Activated CD4-positive, alpha-beta T cell treated with anti-CD3 and anti-CD28 coated beads for 24 hours (primary cell): ENCODE measurements around the gene FREY1.
A peak's percentile ranks its signal among the peaks of the same experiment; 100 is the strongest.

Source experiments
- DNase-seq, 2 donors: peaks; one replicate each; pipeline ENCODE4 v3.0.0-alpha.2; 2020; ENCODE audit warnings: low read depth in 2 of 2

The FREY1 gene

DNA sequence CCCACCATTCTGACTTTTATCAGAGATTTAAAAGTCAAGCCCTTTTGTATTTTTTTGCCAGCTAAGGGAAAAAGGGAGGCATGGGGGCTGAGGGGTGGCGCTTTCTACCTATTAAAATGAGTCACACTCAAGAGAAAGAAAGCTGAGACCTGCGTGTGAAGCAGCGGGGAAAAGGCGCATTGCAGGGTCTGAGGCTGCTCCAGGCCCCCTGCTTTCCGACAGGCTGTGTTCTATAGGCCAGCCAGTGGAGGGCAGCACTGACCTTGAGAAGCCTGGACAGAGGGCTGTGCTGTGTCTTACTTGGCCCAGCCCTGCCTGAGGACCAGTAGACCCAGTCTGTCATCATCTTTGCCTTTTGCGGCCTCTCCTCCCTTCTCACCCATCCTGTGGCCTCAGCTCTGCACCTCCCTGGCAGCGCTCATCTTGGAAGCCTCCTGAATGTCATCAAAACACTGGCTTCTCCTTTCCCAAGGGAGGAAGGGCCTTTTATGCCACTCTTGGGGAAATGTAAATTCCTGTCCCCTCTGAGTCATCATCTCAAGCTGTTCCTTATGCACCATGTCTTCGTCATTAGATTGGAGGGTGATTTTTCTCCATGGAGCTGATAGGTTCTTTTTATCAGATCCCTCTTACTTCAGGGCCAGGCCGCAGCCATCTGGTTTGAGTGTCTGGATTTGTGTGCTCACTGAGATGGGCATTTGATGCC, 34.3 kb downstream of the FREY1 start:
- DNase-seq = peak in 1 of 2 donors; percentile 13

DNA sequence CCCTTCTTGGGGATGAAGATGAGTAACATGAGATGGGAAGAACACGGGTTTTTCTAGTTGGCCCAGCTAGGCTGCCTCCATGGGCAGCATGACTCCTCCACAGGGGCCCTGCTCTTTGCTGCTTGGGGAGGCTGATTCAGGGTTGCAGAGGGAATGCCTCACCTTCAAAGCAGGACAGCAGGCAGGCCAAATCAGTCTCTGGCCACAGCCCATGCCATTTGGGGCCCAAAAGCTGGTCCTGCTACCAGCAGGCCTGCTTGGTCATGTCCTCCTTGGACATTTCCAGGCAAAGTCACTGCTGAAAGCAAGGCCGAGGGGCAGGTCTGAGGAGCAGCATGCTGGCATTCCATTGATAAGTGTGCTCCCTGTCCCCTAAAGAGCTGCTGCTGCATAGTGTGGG, 35.4 kb downstream of the FREY1 start:
- no peak for DNase-seq

DNA sequence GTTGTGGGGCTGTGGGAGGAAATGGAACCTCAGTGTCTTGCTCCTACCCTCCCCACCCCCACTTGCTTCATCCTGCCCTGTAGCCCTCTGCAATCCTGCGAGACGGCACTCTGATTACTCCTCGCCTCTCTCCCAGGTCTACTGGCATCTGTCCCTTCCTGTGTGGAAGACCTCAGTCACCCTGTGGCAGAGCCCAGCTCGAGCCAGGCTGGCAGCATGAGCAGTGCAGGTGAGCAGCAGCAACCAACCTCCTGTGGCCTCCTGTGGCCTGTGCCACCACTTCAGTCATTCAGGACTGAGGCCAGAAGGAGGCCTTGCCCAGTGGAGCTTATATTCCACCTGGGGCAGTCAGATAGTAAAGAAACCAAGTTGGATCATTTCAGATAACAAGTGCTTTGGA, 36.4 kb downstream of the FREY1 start:
- no peak for DNase-seq

- DNase-seq = no peak
Observed at GRCh38 chr11:45869551-45869950, 37.5 kb downstream of the FREY1 start.

DNA sequence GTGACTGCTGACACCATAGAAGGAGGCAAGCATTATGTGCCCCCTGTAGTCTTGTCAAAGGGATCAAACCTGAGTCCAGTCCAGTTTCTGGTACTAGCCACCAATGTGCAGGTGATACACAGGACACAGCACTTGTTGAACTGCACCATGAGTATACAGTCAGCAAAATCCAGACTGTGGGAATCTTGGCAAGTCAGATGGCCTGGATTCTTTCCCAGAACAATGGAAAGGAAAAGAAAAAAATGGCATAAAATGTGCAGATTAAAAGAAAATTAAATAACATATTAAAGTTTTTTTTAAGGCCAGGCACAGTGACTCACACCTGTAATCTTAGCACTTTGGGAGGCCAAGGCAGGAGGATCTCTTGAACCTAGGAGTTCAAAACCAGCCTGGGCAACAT, 43.0 kb downstream of the FREY1 start:
- DNase-seq = no peak

DNA sequence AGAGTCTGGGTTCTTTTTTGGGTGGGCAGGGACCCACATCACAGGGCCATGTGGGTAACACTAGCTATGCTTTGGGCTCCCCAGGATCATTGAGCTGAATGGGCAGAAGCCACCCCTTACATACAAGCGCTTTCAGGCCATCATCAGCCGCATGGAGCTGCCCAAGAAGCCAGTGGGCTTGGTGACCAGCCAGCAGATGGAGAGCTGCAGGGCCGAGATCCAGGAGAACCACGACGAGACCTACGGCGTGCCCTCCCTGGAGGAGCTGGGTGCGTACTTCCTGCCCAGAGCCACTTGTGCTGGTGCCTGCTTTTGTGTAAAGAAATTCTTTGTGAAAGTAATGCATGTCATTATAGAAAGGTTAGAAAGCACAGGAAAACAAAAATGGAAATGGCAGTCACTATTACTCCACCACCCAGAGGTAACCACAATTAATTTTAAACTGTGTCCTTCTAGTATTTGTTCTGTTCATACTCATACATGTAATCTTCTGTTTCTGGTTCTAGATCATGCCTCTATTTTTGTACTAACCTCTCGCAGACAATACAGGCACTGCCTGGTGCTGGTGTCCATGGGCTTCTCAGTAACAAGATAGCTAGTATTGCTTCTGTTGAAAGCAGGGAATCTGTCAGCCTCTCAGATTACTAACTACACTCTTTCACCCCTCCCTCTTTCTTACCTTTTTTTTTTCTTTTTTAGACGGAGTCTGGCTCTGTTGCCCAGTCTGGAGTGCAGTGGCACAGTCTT, 46.1 kb downstream of the FREY1 start:
- no peak for DNase-seq

GRCh38 chr11:45860348-45860747, 46.7 kb downstream of the FREY1 start:
- no peak for DNase-seq

- no peak for DNase-seq
Observed at GRCh38 chr11:45859661-45860140, 47.4 kb downstream of the FREY1 start.

DNA sequence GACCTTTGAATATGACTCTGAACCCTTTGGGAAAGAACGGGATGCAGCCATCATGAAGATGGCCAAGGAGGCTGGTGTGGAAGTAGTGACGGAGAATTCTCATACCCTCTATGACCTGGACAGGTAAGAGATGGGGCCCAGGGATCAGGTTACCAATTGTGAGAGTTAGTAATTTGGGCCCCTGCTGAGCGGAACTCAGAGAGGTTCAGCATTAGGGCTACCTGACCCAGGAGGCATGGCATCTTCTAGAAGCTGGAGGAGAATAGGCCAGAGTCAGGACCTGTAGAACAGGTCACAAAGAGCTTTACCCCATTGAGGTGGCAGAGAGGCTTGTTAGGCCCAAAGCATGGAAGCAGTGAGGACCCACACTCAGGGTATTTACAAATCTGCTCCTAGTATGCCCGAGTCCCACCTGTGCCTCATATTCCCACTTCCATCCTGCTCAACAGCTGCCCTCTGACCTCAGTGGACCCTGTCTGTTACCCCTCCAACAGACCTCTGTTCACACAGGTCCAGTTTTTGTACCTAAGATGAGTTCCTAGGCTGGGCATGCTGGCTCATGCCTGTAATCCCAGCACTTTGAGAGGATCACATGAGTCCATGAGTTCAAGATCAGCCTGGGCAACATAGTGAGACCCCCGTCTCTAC, 48.2 kb downstream of the FREY1 start:
- no peak for DNase-seq

- no peak for DNase-seq
Observed at GRCh38 chr11:45857961-45858474, 49.1 kb downstream of the FREY1 start.
